ENCODE data around the gene CDK10.

CDK10 gene

DNA sequence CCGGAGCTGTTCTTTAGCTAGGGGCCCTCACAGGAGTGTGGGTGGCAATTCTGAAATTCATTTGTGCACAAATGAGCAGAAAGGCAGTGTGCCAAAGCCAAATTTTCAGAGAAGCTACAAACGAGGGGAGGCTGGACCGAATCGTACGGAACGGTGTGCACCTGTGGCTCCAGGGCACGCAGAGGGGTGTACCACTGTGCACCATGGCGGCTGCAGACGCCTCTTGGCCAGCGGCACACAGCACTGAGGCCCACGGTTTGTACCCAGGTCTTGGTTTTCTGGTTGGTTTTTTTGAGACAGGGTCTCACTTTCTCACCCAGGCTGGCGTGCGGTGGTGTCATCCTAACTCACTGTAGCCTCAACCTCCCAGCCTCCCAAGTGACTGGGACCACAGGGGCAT is 43.9 kb upstream of the CDK10 start:
- H3K23ac ChIP-seq (ENCODE audit: low read length) = no peak overlapping the region
- WGBS (ENCODE audit: extremely low coverage, insufficient coverage, low lambda C conversion rate) = no CpG with 5 or more reads among the region's 13 CpGs
- H3K56ac ChIP-seq (ENCODE audit: low read length) = no peak overlapping the region

DNA sequence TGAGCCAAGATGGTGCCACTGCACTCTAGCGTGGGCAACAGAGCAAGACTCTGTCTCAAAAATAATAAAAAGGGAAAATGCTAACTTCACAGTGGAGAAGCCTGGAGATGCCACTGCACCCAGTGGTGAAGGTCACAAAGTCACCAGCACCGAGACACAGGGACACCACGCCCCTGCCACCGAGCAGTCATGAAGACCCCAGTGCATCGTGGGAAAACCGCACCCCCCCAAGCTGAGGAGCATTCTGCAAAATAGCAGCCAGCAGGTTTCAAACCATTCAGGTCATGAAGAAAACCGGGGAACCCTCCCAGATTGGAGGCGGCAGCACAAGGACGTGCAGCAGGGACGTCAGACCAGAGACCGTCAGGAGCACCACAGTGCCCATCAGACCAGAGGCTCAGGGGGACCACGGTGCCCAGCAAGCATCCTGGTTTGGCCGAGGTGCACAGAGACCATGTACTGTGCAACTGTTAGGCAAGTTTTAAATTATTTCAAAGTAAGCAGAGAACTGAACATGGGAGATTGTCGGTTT is 42.7 kb upstream of the CDK10 start:
- H2BK15ac ChIP-seq (replicated peaks; ENCODE audit: low read depth) = no peak overlapping the region
- no peak overlapping the region for H2BK5ac ChIP-seq (ENCODE audit: low read length)
- H3K4me3 ChIP-seq (ENCODE audit: low read length) = no peak overlapping the region
- no peak overlapping the region for H4K5ac ChIP-seq (ENCODE audit: low read length)
- H3K79me2 ChIP-seq (ENCODE audit: control insufficient read depth, insufficient read depth, low read length) = no peaks in the 10 kb centered on the region
- no peak overlapping the region for H2AK5ac ChIP-seq (ENCODE audit: low read length)
- no peak overlapping the region for H3K18ac ChIP-seq (ENCODE audit: low read length)
- no peak overlapping the region for H2BK120ac ChIP-seq (ENCODE audit: low read depth, low read length)
- no peak overlapping the region for H3K4ac ChIP-seq (ENCODE audit: low read depth, low read length)
- H3K36me3 ChIP-seq (ENCODE audit: control insufficient read depth, insufficient read depth, low read length) = peaks cover 9% of the 10 kb centered on the region
- H3K79me1 ChIP-seq (ENCODE audit: low read length) = no peaks in the 10 kb centered on the region
- no peak overlapping the region for H3K56ac ChIP-seq (ENCODE audit: low read length)
- no peak overlapping the region for H3K4me2 ChIP-seq (ENCODE audit: low read length)
- no peak for DNase-seq
- no peak overlapping the region for H4K8ac ChIP-seq (ENCODE audit: low read depth, low read length)
- no CpG with 5 or more reads among the region's 14 CpGs for WGBS (ENCODE audit: extremely low coverage, insufficient coverage, low lambda C conversion rate)
- H3K27me3 ChIP-seq (ENCODE audit: insufficient read depth, low read length, poor library complexity) = no peaks in the 10 kb centered on the region
- no peak overlapping the region for H3K9ac ChIP-seq (ENCODE audit: low read length)
- H3K4me1 ChIP-seq (ENCODE audit: control insufficient read depth, low read depth, low read length) = no peaks in the 10 kb centered on the region
- no peak overlapping the region for H3K27ac ChIP-seq (ENCODE audit: low read depth, low read length)
- H3K23ac ChIP-seq (ENCODE audit: low read length) = no peak overlapping the region

More for the DNA sequence above, 43.9 kb upstream of the CDK10 start:
- no peak overlapping the region for H3K4me2 ChIP-seq (ENCODE audit: low read length)
- H4K5ac ChIP-seq (ENCODE audit: low read length) = no peak overlapping the region
- no peaks in the 10 kb centered on the region for H3K27me3 ChIP-seq (ENCODE audit: insufficient read depth, low read length, poor library complexity)
- no peak overlapping the region for H3K4ac ChIP-seq (ENCODE audit: low read depth, low read length)
- no peak overlapping the region for H2AK5ac ChIP-seq (ENCODE audit: low read length)
- H3K27ac ChIP-seq (ENCODE audit: low read depth, low read length) = no peak overlapping the region
- no peaks in the 10 kb centered on the region for H3K4me1 ChIP-seq (ENCODE audit: control insufficient read depth, low read depth, low read length)
- H2BK15ac ChIP-seq (replicated peaks; ENCODE audit: low read depth) = no peak overlapping the region
- no peaks in the 10 kb centered on the region for H3K79me2 ChIP-seq (ENCODE audit: control insufficient read depth, insufficient read depth, low read length)
- H3K4me3 ChIP-seq (ENCODE audit: low read length) = no peak overlapping the region
- H3K36me3 ChIP-seq (ENCODE audit: control insufficient read depth, insufficient read depth, low read length) = peaks cover 9% of the 10 kb centered on the region
- no peaks in the 10 kb centered on the region for H3K79me1 ChIP-seq (ENCODE audit: low read length)
- no peak overlapping the region for H2BK5ac ChIP-seq (ENCODE audit: low read length)
- no peak for DNase-seq
- H2BK120ac ChIP-seq (ENCODE audit: low read depth, low read length) = no peak overlapping the region
- H4K8ac ChIP-seq (ENCODE audit: low read depth, low read length) = no peak overlapping the region
- no peak overlapping the region for H3K18ac ChIP-seq (ENCODE audit: low read length)
- H3K9ac ChIP-seq (ENCODE audit: low read length) = no peak overlapping the region

DNA sequence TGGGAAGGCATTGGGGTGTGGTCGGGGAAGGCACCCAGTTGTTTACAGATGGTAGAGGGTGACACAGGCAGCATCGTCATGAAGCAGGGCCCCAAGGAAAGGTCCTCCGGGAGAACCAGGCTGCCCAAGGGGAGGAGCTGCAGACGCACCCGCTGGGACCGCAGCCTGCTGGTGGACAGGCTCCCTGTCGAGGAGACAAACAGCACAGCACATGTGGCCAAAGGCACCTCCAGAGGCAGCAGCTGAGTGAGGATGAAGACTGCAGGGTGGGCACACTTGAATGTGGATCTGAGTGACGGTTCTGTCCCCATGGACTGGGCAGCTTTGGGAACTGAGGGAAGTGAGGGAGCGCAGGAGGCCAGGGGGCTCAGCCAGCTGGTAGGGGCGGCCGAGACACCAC is 41.4 kb upstream of the CDK10 start:
- Histone ChIP-seq H2BK5ac (ENCODE audit: low read length) (no peak overlapping the region), H3K4me2 (ENCODE audit: low read length) (no peak overlapping the region), H3K4me3 (ENCODE audit: low read length) (no peak overlapping the region), H2BK120ac (ENCODE audit: low read depth, low read length) (no peak overlapping the region), H3K4me1 (ENCODE audit: control insufficient read depth, low read depth, low read length) (no peaks in the 10 kb centered on the region), H2BK15ac (replicated peaks; ENCODE audit: low read depth) (no peak overlapping the region), H2AK5ac (ENCODE audit: low read length) (no peak overlapping the region), H4K5ac (ENCODE audit: low read length) (no peak overlapping the region), H3K79me2 (ENCODE audit: control insufficient read depth, insufficient read depth, low read length) (no peaks in the 10 kb centered on the region), H3K36me3 (ENCODE audit: control insufficient read depth, insufficient read depth, low read length) (peaks cover 9% of the 10 kb centered on the region), H3K9ac (ENCODE audit: low read length) (no peak overlapping the region), H3K18ac (ENCODE audit: low read length) (no peak overlapping the region), H3K56ac (ENCODE audit: low read length) (no peak overlapping the region), H3K27me3 (ENCODE audit: insufficient read depth, low read length, poor library complexity) (no peaks in the 10 kb centered on the region), H4K8ac (ENCODE audit: low read depth, low read length) (no peak overlapping the region), H3K4ac (ENCODE audit: low read depth, low read length) (no peak overlapping the region), H3K79me1 (ENCODE audit: low read length) (no peaks in the 10 kb centered on the region), H3K23ac (ENCODE audit: low read length) (no peak overlapping the region), H3K27ac (ENCODE audit: low read depth, low read length) (no peak overlapping the region)
- no peak for DNase-seq
- WGBS (ENCODE audit: extremely low coverage, insufficient coverage, low lambda C conversion rate) = no CpG with 5 or more reads among the region's 11 CpGs

DNA sequence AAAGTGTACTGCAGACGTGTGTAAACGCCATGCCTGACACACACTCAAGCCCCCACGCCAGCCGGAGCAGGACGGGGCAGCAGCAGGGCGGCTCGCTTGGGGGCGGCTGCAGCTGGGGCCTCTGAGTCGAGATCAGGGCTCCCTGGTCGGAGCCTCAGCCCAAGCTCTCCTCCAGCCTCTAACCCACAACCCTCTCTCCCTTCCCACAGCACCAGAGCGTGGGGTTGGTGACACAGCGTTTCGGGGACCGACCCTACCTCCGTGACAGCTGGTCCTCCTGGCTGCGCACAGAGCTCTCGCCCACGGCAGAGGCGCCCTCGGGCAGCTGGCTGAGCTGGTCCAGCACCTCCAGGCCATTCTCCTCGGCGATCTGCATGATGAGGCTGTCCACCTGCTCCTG is 40.2 kb upstream of the CDK10 start:
- DNase-seq = no peak
- Histone ChIP-seq H3K27ac (ENCODE audit: low read depth, low read length) (no peak overlapping the region), H3K4me2 (ENCODE audit: low read length) (no peak overlapping the region), H2BK120ac (ENCODE audit: low read depth, low read length) (no peak overlapping the region), H2BK15ac (replicated peaks; ENCODE audit: low read depth) (no peak overlapping the region), H4K8ac (ENCODE audit: low read depth, low read length) (no peak overlapping the region), H2BK5ac (ENCODE audit: low read length) (no peak overlapping the region), H3K79me1 (ENCODE audit: low read length) (peaks cover 2% of the 10 kb centered on the region), H3K36me3 (ENCODE audit: control insufficient read depth, insufficient read depth, low read length) (peaks cover 9% of the 10 kb centered on the region), H4K5ac (ENCODE audit: low read length) (no peak overlapping the region), H3K4ac (ENCODE audit: low read depth, low read length) (no peak overlapping the region), H3K79me2 (ENCODE audit: control insufficient read depth, insufficient read depth, low read length) (no peaks in the 10 kb centered on the region), H3K23ac (ENCODE audit: low read length) (no peak overlapping the region), H3K4me1 (ENCODE audit: control insufficient read depth, low read depth, low read length) (no peaks in the 10 kb centered on the region), H3K4me3 (ENCODE audit: low read length) (no peak overlapping the region), H3K18ac (ENCODE audit: low read length) (no peak overlapping the region), H3K9ac (ENCODE audit: low read length) (no peak overlapping the region), H2AK5ac (ENCODE audit: low read length) (no peak overlapping the region), H3K56ac (ENCODE audit: low read length) (no peak overlapping the region), H3K27me3 (ENCODE audit: insufficient read depth, low read length, poor library complexity) (no peaks in the 10 kb centered on the region)
- no CpG with 5 or more reads among the region's 22 CpGs for WGBS (ENCODE audit: extremely low coverage, insufficient coverage, low lambda C conversion rate)

DNA sequence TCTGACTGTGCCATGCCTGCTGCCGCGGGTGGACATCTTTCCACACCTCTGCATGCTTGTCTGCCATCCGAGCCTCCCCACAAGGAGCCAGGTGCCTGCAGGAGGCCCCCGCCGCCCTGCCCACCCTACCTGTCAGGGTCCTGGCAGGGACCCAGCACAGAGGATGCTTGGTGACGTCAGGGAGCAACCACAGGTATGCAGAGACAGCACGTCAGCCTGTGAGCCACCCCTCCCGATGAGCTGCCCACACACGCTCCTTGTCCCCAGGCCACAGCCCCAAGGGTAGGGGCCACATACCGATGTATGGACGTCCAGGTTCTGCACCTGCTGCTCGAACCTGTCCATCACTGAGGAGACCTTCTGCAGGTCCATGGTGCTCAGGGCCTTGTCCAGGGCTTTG is 39.6 kb upstream of the CDK10 start:
- no peaks in the 10 kb centered on the region for H3K27me3 ChIP-seq (ENCODE audit: insufficient read depth, low read length, poor library complexity)
- no peak for DNase-seq
- no peak overlapping the region for H3K18ac ChIP-seq (ENCODE audit: low read length)
- no peak overlapping the region for H3K56ac ChIP-seq (ENCODE audit: low read length)
- H2BK5ac ChIP-seq (ENCODE audit: low read length) = no peak overlapping the region
- H3K79me2 ChIP-seq (ENCODE audit: control insufficient read depth, insufficient read depth, low read length) = no peaks in the 10 kb centered on the region
- no peak overlapping the region for H4K8ac ChIP-seq (ENCODE audit: low read depth, low read length)
- no peak overlapping the region for H3K4me2 ChIP-seq (ENCODE audit: low read length)
- H2AK5ac ChIP-seq (ENCODE audit: low read length) = no peak overlapping the region
- peaks cover 9% of the 10 kb centered on the region for H3K36me3 ChIP-seq (ENCODE audit: control insufficient read depth, insufficient read depth, low read length)
- no peak overlapping the region for H4K5ac ChIP-seq (ENCODE audit: low read length)
- H3K4me1 ChIP-seq (ENCODE audit: control insufficient read depth, low read depth, low read length) = no peaks in the 10 kb centered on the region
- no peak overlapping the region for H2BK120ac ChIP-seq (ENCODE audit: low read depth, low read length)
- H3K23ac ChIP-seq (ENCODE audit: low read length) = no peak overlapping the region
- no peak overlapping the region for H3K9ac ChIP-seq (ENCODE audit: low read length)
- no peak overlapping the region for H3K27ac ChIP-seq (ENCODE audit: low read depth, low read length)
- no peak overlapping the region for H3K4me3 ChIP-seq (ENCODE audit: low read length)
- WGBS (ENCODE audit: extremely low coverage, insufficient coverage, low lambda C conversion rate) = no CpG with 5 or more reads among the region's 12 CpGs
- H2BK15ac ChIP-seq (replicated peaks; ENCODE audit: low read depth) = no peak overlapping the region
- peaks cover 2% of the 10 kb centered on the region for H3K79me1 ChIP-seq (ENCODE audit: low read length)
- no peak overlapping the region for H3K4ac ChIP-seq (ENCODE audit: low read depth, low read length)

DNA sequence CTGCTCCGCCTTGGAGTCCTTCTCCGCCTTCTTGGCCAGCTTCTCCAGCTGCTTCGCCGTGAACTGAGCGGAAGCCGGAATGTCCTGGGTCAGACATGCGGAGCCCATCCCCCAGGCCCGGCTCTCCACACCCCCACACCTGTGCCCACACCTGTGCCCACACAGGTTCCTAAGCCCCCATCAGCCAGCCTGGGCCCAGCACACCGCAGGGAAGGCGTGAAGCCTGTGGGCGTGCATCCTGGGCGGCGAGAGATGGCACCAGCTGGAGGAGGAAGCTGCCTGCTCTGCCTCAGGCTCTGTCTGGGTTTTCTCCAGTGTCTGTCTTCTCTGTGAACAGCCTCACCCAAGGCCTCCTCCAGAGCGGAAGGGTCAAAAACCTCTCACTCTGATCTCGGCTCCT is 34.9 kb upstream of the CDK10 start:
- no peak overlapping the region for H2BK5ac ChIP-seq (ENCODE audit: low read length)
- H3K4me2 ChIP-seq (ENCODE audit: low read length) = no peak overlapping the region
- no peak overlapping the region for H2BK120ac ChIP-seq (ENCODE audit: low read depth, low read length)
- no peak overlapping the region for H3K56ac ChIP-seq (ENCODE audit: low read length)
- no peak overlapping the region for H4K5ac ChIP-seq (ENCODE audit: low read length)
- no peak overlapping the region for H4K8ac ChIP-seq (ENCODE audit: low read depth, low read length)
- H3K79me2 ChIP-seq (ENCODE audit: control insufficient read depth, insufficient read depth, low read length) = peaks cover 11% of the 10 kb centered on the region
- no peak overlapping the region for H3K4me3 ChIP-seq (ENCODE audit: low read length)
- no CpG with 5 or more reads among the region's 15 CpGs for WGBS (ENCODE audit: extremely low coverage, insufficient coverage, low lambda C conversion rate)
- peaks cover 18% of the 10 kb centered on the region for H3K79me1 ChIP-seq (ENCODE audit: low read length)
- H3K36me3 ChIP-seq (ENCODE audit: control insufficient read depth, insufficient read depth, low read length) = peaks cover 3% of the 10 kb centered on the region
- H3K27ac ChIP-seq (ENCODE audit: low read depth, low read length) = no peak overlapping the region
- DNase-seq = no peak
- H2AK5ac ChIP-seq (ENCODE audit: low read length) = no peak overlapping the region
- H3K9ac ChIP-seq (ENCODE audit: low read length) = no peak overlapping the region
- H3K4me1 ChIP-seq (ENCODE audit: control insufficient read depth, low read depth, low read length) = no peaks in the 10 kb centered on the region
- no peak overlapping the region for H2BK15ac ChIP-seq (replicated peaks; ENCODE audit: low read depth)
- H3K18ac ChIP-seq (ENCODE audit: low read length) = no peak overlapping the region
- H3K23ac ChIP-seq (ENCODE audit: low read length) = no peak overlapping the region
- no peak overlapping the region for H3K4ac ChIP-seq (ENCODE audit: low read depth, low read length)
- no peaks in the 10 kb centered on the region for H3K27me3 ChIP-seq (ENCODE audit: insufficient read depth, low read length, poor library complexity)
